ENCODE results near the gene IL13RA1. TPM values are rescaled to one million over a fixed set of nuclear protein-coding genes. Genes with fewer than 3 reads are reported as not detected.
"Not testable (repeated sequence)": the region's sequence is repeated elsewhere in the genome, so short reads cannot be mapped to it uniquely, and the experiment has no call there.

Gene IL13RA1
- polyA plus RNA-seq, 2 of the 4 experiments (the other 2 are of a cell fraction) = 51.1 to 86.8 TPM

- ChIA-PET POLR2A (no interaction called here), CTCF (interaction anchor here (1.5 to 3.8 kb wide), 2 partner anchors 87 to 92 kb away, joined by 4 to 20 read pairs; no protein-coding TSS in a partner anchor)
- FAIRE-seq (peak; percentile 23), DNase-seq (ENCODE audit: low read depth in 1 of 2, low spot score in 1 of 2) (no peak), ATAC-seq (no peak)
- Histone ChIP-seq H3K9me3 (peaks cover 11% of the 10 kb centered on the region; the same call in 1 of the 3 replicates), H3K27ac (peak overlapping the region in 1 of 2 experiments; percentile 62; a peak in 3 of 6 replicates), H3K4me2 (peak overlapping the region; percentile 85), H3K4me1 (peaks cover 34% of the 10 kb centered on the region), H3K4me3 (no peak overlapping the region)
- no peak for TF ChIP-seq FOSL2 (IDR thresholded peaks at IDR 0.05)
- TF ChIP-seq FOSL2 (CRISPR knock-in tag; IDR thresholded peaks at IDR 0.05) = peak; percentile 54
- no peak for TF ChIP-seq RFX5 (IDR thresholded peaks at IDR 0.05)
- 35% methylated on average over 4 of the region's 4 CpGs for WGBS (ENCODE audit: missing lambda C conversion rate)
Observed at GRCh38 chrX:118730500-118731247, 3.3 kb downstream of the IL13RA1 start.

GRCh38 chrX:118732551-118732950, 5.1 kb downstream of the IL13RA1 start:
- POLR2A ChIA-PET; H3K4me2 ChIP-seq; ATAC-seq; H3K4me3 ChIP-seq; CTCF ChIA-PET; FAIRE-seq; H3K27ac ChIP-seq; DNase-seq (ENCODE audit: low read depth in 1 of 2, low spot score in 1 of 2): not testable (repeated sequence)
- H3K4me1 ChIP-seq = peaks cover 23% of the 10 kb centered on the region
- 94% methylated on average over 2 of the region's 3 CpGs for WGBS (ENCODE audit: missing lambda C conversion rate)
- H3K9me3 ChIP-seq = peaks cover 11% of the 10 kb centered on the region; the same call in 1 of the 3 replicates

GRCh38 chrX:118734909-118735308, 7.5 kb downstream of the IL13RA1 start:
- DNase-seq (ENCODE audit: low read depth in 1 of 2, low spot score in 1 of 2) = no peak
- FAIRE-seq = no peak
- H3K9me3 ChIP-seq = peaks cover 11% of the 10 kb centered on the region; the same call in 1 of the 3 replicates
- TF ChIP-seq HES2 (IDR thresholded peaks at IDR 0.05) (no peak), REST (IDR thresholded peaks at IDR 0.05) (no peak), E2F6 (IDR thresholded peaks at IDR 0.05; ENCODE audit: borderline replicate concordance, low read depth) (no peak), TFCP2L1 (CRISPR knock-in tag; IDR thresholded peaks at IDR 0.05) (no peak), FOXS1 (CRISPR knock-in tag; IDR thresholded peaks at IDR 0.05) (no peak), EHF (CRISPR knock-in tag; IDR thresholded peaks at IDR 0.05) (no peak), MAZ (IDR thresholded peaks at IDR 0.05; ENCODE audit: borderline replicate concordance, low read depth, low read length) (no peak)
- no peak overlapping the region for H3K27ac ChIP-seq
- H3K4me1 ChIP-seq = peaks cover 20% of the 10 kb centered on the region
- no peak for ATAC-seq
- no peak overlapping the region for H3K4me2 ChIP-seq
- H3K4me3 ChIP-seq = no peak overlapping the region
- CTCF ChIA-PET = interaction anchor here (0.7 kb wide), 1 partner anchor 16 kb away, joined by 4 read pairs; no protein-coding TSS in a partner anchor
- WGBS (ENCODE audit: missing lambda C conversion rate) = 93% methylated on average over 2 of the region's 2 CpGs
- POLR2A ChIA-PET = no interaction called here

- no peak overlapping the region for H3K4me2 ChIP-seq
- ATAC-seq = no peak
- DNase-seq (ENCODE audit: low read depth in 1 of 2, low spot score in 1 of 2) = no peak
- POLR2A ChIA-PET = no interaction called here
- CTCF ChIA-PET = no interaction called here
- FAIRE-seq = no peak
- H3K4me3 ChIP-seq = no peak overlapping the region
- WGBS (ENCODE audit: missing lambda C conversion rate) = 93% methylated on average over 7 of the region's 7 CpGs
- peaks cover 15% of the 10 kb centered on the region for H3K4me1 ChIP-seq
- H3K27ac ChIP-seq = no peak overlapping the region
- peaks cover 11% of the 10 kb centered on the region; the same call in 1 of the 3 replicates for H3K9me3 ChIP-seq
- TF ChIP-seq HOXB13 (CRISPR knock-in tag; IDR thresholded peaks at IDR 0.05; ENCODE audit: low read depth) = no peak
- no peak for TF ChIP-seq ZNF302 (CRISPR knock-in tag; IDR thresholded peaks at IDR 0.05)
- TF ChIP-seq RAD21 (conservative IDR thresholded peaks at IDR 0.05 in 1 of 2, IDR thresholded peaks at IDR 0.05 in 1 of 2) = no peak
- TF ChIP-seq RFX5 (IDR thresholded peaks at IDR 0.05) = no peak
- no peak for TF ChIP-seq ESRRA (IDR thresholded peaks at IDR 0.05; ENCODE audit: borderline replicate concordance, low read length)
- no peak for TF ChIP-seq EHF (CRISPR knock-in tag; IDR thresholded peaks at IDR 0.05)
- no peak for TF ChIP-seq SMC3 (IDR thresholded peaks at IDR 0.05)
- no peak for TF ChIP-seq HEYL (CRISPR knock-in tag; IDR thresholded peaks at IDR 0.05)
- no peak for TF ChIP-seq MYC (IDR thresholded peaks at IDR 0.05; ENCODE audit: borderline replicate concordance, low read length)
- no peak for TF ChIP-seq JUNB (IDR thresholded peaks at IDR 0.05)
- no peak for TF ChIP-seq ATOH8 (CRISPR knock-in tag; IDR thresholded peaks at IDR 0.05; ENCODE audit: low read depth)
- TF ChIP-seq KDM1A (IDR thresholded peaks at IDR 0.05; ENCODE audit: low read depth) = no peak
- no peak for TF ChIP-seq HMGXB4 (CRISPR knock-in tag; IDR thresholded peaks at IDR 0.05; ENCODE audit: borderline replicate concordance)
Observed at GRCh38 chrX:118736394-118737010, 9.1 kb downstream of the IL13RA1 start.

Measured in A549 (cell line).